Activated CD8-positive, alpha-beta T cell treated with anti-CD3 and anti-CD28 coated beads for 36 hours (primary cell): Measurements from ENCODE around the gene NFATC3. TPM values are rescaled to one million over a fixed set of nuclear protein-coding genes. Genes with fewer than 3 reads are reported as not detected.
"Not testable (repeated sequence)": the region's sequence is repeated elsewhere in the genome, so short reads cannot be mapped to it uniquely, and the experiment has no call there.

ENCODE experiments used
- ATAC-seq: fragments of 200-7000 bp; cut with Tn5 transposase; one replicate; pipeline ENCODE4 v1.10.0; 2021; ENCODE audit warnings: mild to moderate bottlenecking, moderate library complexity
- CTCF ChIA-PET: fragments of 350-600 bp; sonication (Branson Sonifier 250); formaldehyde crosslinking; loops from one replicate; lab custom pipeline; 2021; ENCODE audit warnings: antibody characterized with exemption; lab: Charles Lee
- POLR2A ChIA-PET: fragments of 350-600 bp; sonication (Branson Sonifier 250); formaldehyde crosslinking; loops from one replicate; lab custom pipeline; 2021; ENCODE audit warnings: antibody characterized with exemption; lab: Charles Lee
- DNase-seq: peaks from one replicate; pipeline ENCODE4 v3.0.0-alpha.2; 2020
- H3K27ac Mint-ChIP-seq: one replicate; pipeline ENCODE4 v1.8.0; 2021; ENCODE audit warnings: mild to moderate bottlenecking, mixed read lengths
- H3K27me3 Mint-ChIP-seq: one replicate; pipeline ENCODE4 v1.8.0; 2021; ENCODE audit warnings: mixed read lengths
- H3K36me3 Mint-ChIP-seq: one replicate; pipeline ENCODE4 v1.8.0; 2021; ENCODE audit warnings: low read depth, mixed read lengths
- H3K4me1 Mint-ChIP-seq: one replicate; pipeline ENCODE4 v1.8.0; 2021; ENCODE audit warnings: low read depth, mixed read lengths
- H3K4me3 Mint-ChIP-seq: one replicate; pipeline ENCODE4 v1.8.0; 2021; ENCODE audit warnings: mild to moderate bottlenecking, moderate library complexity, mixed read lengths
- H3K9me3 Mint-ChIP-seq: one replicate; pipeline ENCODE4 v1.8.0; 2021; ENCODE audit warnings: mixed read lengths
- CTCF ChIP-seq: fragments of 200-600 bp; IDR thresholded peaks from one replicate; pipeline ENCODE4 v1.8.0; 2022; ENCODE audit warnings: antibody characterized with exemption, mild to moderate bottlenecking
- intact Hi-C: fragments of 100-400 bp; cut with micrococcal nuclease; formaldehyde crosslinking; loops from one replicate; pipeline ENCODE4 v1.10.0; 2022
- total RNA-seq, 2 experiments: library from RNA; stranded (reverse); gene quantifications; one replicate each; pipeline ENCODE4 v1.2.3, GENCODE V29; 2021

NFATC3 gene
- total RNA-seq, 2 experiments from 2014 or later, result 102 to 104 TPM

- peaks cover 31% of the 10 kb centered on the region for H3K9me3 Mint-ChIP-seq
- TF ChIP-seq CTCF, result no peak
- no peak overlapping the region for H3K4me3 Mint-ChIP-seq
- peaks cover 47% of the 10 kb centered on the region for H3K36me3 Mint-ChIP-seq
- peaks cover 83% of the 10 kb centered on the region for H3K4me1 Mint-ChIP-seq
- H3K27ac Mint-ChIP-seq, result peak overlapping the region; percentile 57
- CTCF ChIA-PET, result interaction anchor here (1.4 kb wide), 1 partner anchor 11 kb away, joined by 6 read pairs; no protein-coding TSS in a partner anchor
- POLR2A ChIA-PET, result interaction anchor here (0.7 to 1.4 kb wide), 5 partner anchors 8 to 89 kb away, joined by 3 to 4 read pairs (median 3); partner anchors contain the start of gene NFATC3
- intact Hi-C loops, result no loop called here
- DNase-seq (no peak), ATAC-seq (no peak)
- H3K27me3 Mint-ChIP-seq, result no peaks in the 10 kb centered on the region
Measured at GRCh38 chr16:68111379-68111778, 26.2 kb downstream of the NFATC3 start.

- peaks cover 42% of the 10 kb centered on the region for H3K36me3 Mint-ChIP-seq
- DNase-seq, result no peak
- no peak for TF ChIP-seq CTCF
- peaks cover 31% of the 10 kb centered on the region for H3K9me3 Mint-ChIP-seq
- no peaks in the 10 kb centered on the region for H3K27me3 Mint-ChIP-seq
- peaks cover 86% of the 10 kb centered on the region for H3K4me1 Mint-ChIP-seq
- CTCF ChIA-PET, result interaction anchor here (0.8 to 1.3 kb wide), 3 partner anchors 20 to 21 kb away, joined by 3 to 4 read pairs (median 3); no protein-coding TSS in a partner anchor
- no peak for ATAC-seq
- no peak overlapping the region for H3K4me3 Mint-ChIP-seq
- peak overlapping the region; percentile 73 for H3K27ac Mint-ChIP-seq
- intact Hi-C loops, result no loop called here
- POLR2A ChIA-PET, result no interaction called here
Measured at GRCh38 chr16:68113059-68113761, 28.0 kb downstream of the NFATC3 start.

- intact Hi-C loops, result no loop called here
- ATAC-seq (no peak), DNase-seq (no peak)
- POLR2A ChIA-PET, result no interaction called here
- CTCF ChIA-PET, result interaction anchor here (0.9 kb wide), 1 partner anchor 21 kb away, joined by 3 read pairs; no protein-coding TSS in a partner anchor
- H3K4me3 Mint-ChIP-seq, result no peak overlapping the region
- no peak overlapping the region for H3K27ac Mint-ChIP-seq
- no peaks in the 10 kb centered on the region for H3K27me3 Mint-ChIP-seq
- peaks cover 26% of the 10 kb centered on the region for H3K9me3 Mint-ChIP-seq
- peaks cover 37% of the 10 kb centered on the region for H3K36me3 Mint-ChIP-seq
- H3K4me1 Mint-ChIP-seq, result peaks cover 85% of the 10 kb centered on the region
- no peak for TF ChIP-seq CTCF
Measured at GRCh38 chr16:68113765-68114240, 28.6 kb downstream of the NFATC3 start.

GRCh38 chr16:68114939-68115338 is 29.8 kb downstream of the NFATC3 start:
- ATAC-seq, intact Hi-C loops, H3K4me3 Mint-ChIP-seq, H3K27me3 Mint-ChIP-seq, CTCF ChIA-PET, DNase-seq: not testable (repeated sequence)
- Mint-ChIP-seq H3K4me1 (peaks cover 84% of the 10 kb centered on the region), H3K27ac (peak overlapping the region; percentile 12), H3K36me3 (peaks cover 32% of the 10 kb centered on the region), H3K9me3 (peaks cover 15% of the 10 kb centered on the region)
- POLR2A ChIA-PET, result interaction anchor here (0.7 kb wide), 1 partner anchor 117 kb away, joined by 5 read pairs; no protein-coding TSS in a partner anchor

GRCh38 chr16:68115851-68116250 is 30.7 kb downstream of the NFATC3 start:
- TF ChIP-seq CTCF, result no peak
- no peak for DNase-seq
- Mint-ChIP-seq H3K27me3 (no peaks in the 10 kb centered on the region), H3K9me3 (peaks cover 11% of the 10 kb centered on the region), H3K4me1 (peaks cover 88% of the 10 kb centered on the region), H3K4me3 (no peak overlapping the region), H3K36me3 (peaks cover 28% of the 10 kb centered on the region), H3K27ac (no peak overlapping the region)
- POLR2A ChIA-PET, result no interaction called here
- intact Hi-C loops, result no loop called here
- no peak for ATAC-seq
- CTCF ChIA-PET, result interaction anchor here (1.0 to 6.3 kb wide), 4 partner anchors 13 to 94 kb away, joined by 3 to 46 read pairs (median 6); no protein-coding TSS in a partner anchor
